ENCODE measurements around the gene NUTF2. TPM values are rescaled to one million over a fixed set of nuclear protein-coding genes. Genes with fewer than 3 reads are reported as not detected.
A peak's percentile ranks its signal among the peaks of the same experiment; 100 is the strongest.

Gene NUTF2
- total RNA-seq, 1 donor from 2014 or later = 184 TPM

DNA sequence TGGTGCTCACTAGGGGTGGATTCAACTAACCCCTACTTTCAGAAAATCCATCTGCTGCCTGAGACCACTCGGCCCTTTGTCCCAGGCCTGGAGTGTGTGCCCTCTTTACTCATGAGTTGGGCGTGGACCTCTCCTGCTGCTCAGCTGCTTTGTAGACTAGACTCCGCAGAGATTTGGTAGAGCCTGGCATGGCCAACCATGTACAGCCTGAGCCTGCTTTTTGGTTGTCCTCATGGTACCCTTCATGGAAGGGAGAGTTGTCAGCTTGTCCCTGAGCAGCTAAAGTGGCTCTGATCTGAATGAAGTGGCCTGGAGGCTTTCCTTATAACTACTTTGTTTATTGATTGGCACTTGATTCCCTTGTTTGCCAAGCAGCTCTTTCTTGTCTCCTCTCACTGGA lies 27.6 kb downstream of the NUTF2 start:
- Mint-ChIP-seq H3K4me1 (peaks cover 27% of the 10 kb centered on the region), H3K27me3 (no peaks in the 10 kb centered on the region), H3K9me3 (no peaks in the 10 kb centered on the region), H3K36me3 (ENCODE audit: low read depth) (peaks cover 56% of the 10 kb centered on the region), H3K4me3 (peak overlapping the region; percentile 86), H3K27ac (peak overlapping the region; percentile 85)
- intact Hi-C loops (cut with micrococcal nuclease) = loop anchor here (5.0 kb wide), 1 partner anchor 63 kb away; the partner anchor contains the start of gene PSMB10
- DNase-seq = no peak

DNA sequence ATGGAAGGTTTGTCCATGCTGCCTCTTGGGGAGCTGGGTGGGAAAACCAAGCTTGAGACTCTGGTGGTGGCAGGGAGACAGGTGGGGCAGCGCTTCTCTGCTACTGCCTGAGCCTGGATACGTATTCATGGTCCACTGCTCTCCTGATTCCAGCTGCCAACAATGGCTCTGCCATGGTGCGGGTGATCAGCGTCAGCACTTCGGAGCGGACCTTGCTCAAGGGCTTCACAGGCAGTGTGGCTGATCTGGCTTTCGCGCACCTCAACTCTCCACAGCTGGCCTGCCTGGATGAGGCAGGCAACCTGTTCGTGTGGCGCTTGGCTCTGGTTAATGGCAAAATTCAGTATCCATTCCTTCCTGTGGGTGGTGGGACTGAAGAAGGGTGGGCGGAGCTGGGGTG lies 30.3 kb downstream of the NUTF2 start:
- H3K36me3 Mint-ChIP-seq (ENCODE audit: low read depth) = peaks cover 57% of the 10 kb centered on the region
- no peak overlapping the region for H3K27ac Mint-ChIP-seq
- intact Hi-C loops (cut with micrococcal nuclease) = no loop called here
- H3K4me3 Mint-ChIP-seq = no peak overlapping the region
- H3K4me1 Mint-ChIP-seq = peaks cover 27% of the 10 kb centered on the region
- DNase-seq = no peak
- no peaks in the 10 kb centered on the region for H3K27me3 Mint-ChIP-seq
- no peaks in the 10 kb centered on the region for H3K9me3 Mint-ChIP-seq

DNA sequence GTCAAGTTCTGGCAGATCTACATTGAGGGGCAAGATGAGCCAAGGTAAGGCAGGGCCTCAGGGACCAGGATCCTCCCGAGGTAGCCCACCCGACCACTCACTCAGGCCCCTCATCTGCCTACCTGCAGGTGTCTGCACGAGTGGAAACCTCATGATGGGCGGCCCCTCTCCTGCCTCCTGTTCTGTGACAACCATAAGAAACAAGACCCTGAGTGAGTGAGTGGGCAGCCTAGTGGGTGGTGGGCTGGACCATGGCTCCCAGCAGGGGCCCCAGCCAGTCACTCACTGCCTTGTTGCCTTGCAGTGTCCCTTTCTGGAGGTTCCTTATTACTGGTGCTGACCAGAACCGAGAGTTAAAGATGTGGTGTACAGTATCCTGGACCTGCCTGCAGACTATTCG lies 31.5 kb downstream of the NUTF2 start:
- intact Hi-C loops (cut with micrococcal nuclease) = no loop called here
- no peak for DNase-seq
- no peak overlapping the region for H3K4me3 Mint-ChIP-seq
- H3K27me3 Mint-ChIP-seq = no peaks in the 10 kb centered on the region
- H3K36me3 Mint-ChIP-seq (ENCODE audit: low read depth) = peaks cover 60% of the 10 kb centered on the region
- peaks cover 20% of the 10 kb centered on the region for H3K4me1 Mint-ChIP-seq
- H3K27ac Mint-ChIP-seq = no peak overlapping the region
- H3K9me3 Mint-ChIP-seq = no peaks in the 10 kb centered on the region

DNA sequence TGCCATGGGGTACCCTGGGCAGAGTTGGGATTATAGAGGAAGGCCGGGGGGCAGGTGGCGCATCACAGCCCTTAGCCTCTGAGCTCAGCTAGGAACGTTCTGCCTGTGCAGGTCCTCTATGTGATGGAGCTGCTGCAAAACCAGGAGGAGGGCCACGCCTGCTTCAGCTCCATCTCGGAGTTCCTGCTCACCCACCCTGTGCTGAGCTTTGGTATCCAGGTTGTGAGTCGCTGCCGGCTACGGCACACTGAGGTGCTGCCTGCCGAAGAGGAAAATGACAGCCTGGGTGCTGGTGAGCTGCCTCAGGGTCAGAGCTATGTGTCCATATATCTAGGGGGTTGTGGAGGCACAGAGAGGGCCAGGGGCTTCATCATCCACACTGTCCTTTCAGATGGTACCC lies 32.1 kb downstream of the NUTF2 start:
- no peak for DNase-seq
- no peak overlapping the region for H3K27ac Mint-ChIP-seq
- intact Hi-C loops (cut with micrococcal nuclease) = no loop called here
- no peaks in the 10 kb centered on the region for H3K9me3 Mint-ChIP-seq
- H3K27me3 Mint-ChIP-seq = no peaks in the 10 kb centered on the region
- H3K4me3 Mint-ChIP-seq = no peak overlapping the region
- peaks cover 19% of the 10 kb centered on the region for H3K4me1 Mint-ChIP-seq
- H3K36me3 Mint-ChIP-seq (ENCODE audit: low read depth) = peaks cover 66% of the 10 kb centered on the region

DNA sequence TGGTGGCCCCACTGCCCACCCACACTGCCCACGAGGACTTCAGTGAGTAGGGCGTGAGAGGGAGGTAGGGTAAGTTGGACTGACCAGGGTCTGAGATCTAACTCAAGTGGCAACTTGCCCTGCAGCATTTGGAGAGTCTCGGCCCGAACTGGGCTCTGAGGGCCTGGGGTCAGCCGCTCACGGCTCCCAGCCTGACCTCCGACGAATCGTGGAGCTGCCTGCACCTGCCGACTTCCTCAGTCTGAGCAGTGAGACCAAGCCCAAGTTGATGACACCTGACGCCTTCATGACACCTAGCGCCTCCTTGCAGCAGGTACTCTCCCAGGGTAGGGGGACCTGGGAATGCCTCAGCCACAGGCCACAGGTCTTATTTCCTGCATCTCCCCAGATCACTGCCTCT lies 32.7 kb downstream of the NUTF2 start:
- Mint-ChIP-seq H3K9me3 (no peaks in the 10 kb centered on the region), H3K36me3 (ENCODE audit: low read depth) (peaks cover 69% of the 10 kb centered on the region)

DNA sequence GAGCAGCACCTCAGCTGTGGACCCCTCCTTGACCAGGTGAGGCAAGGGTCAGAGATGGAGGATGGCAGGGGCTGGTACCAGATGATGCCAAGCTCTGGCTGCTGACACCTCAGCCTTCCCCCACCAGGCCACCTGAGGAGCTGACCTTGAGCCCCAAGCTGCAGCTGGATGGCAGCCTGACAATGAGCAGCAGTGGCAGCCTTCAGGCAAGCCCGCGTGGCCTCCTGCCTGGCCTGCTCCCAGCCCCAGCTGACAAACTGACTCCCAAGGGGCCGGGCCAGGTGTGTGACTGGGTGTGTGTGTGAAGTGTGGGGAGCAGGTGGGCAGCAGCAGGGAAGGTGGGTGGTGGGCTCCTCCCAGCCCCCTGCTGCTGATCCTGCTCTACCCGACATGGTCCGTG lies 33.2 kb downstream of the NUTF2 start:
- Mint-ChIP-seq H3K36me3 (ENCODE audit: low read depth) (peaks cover 70% of the 10 kb centered on the region), H3K27me3 (no peaks in the 10 kb centered on the region), H3K9me3 (no peaks in the 10 kb centered on the region), H3K4me1 (peaks cover 9% of the 10 kb centered on the region), H3K4me3 (no peak overlapping the region), H3K27ac (no peak overlapping the region)
- intact Hi-C loops (cut with micrococcal nuclease) = no loop called here
- DNase-seq = no peak

More for the DNA sequence above, 32.7 kb downstream of the NUTF2 start:
- Mint-ChIP-seq H3K27me3 (no peaks in the 10 kb centered on the region), H3K4me3 (no peak overlapping the region), H3K27ac (no peak overlapping the region), H3K4me1 (peaks cover 13% of the 10 kb centered on the region)
- no peak for DNase-seq
- intact Hi-C loops (cut with micrococcal nuclease) = no loop called here

DNA sequence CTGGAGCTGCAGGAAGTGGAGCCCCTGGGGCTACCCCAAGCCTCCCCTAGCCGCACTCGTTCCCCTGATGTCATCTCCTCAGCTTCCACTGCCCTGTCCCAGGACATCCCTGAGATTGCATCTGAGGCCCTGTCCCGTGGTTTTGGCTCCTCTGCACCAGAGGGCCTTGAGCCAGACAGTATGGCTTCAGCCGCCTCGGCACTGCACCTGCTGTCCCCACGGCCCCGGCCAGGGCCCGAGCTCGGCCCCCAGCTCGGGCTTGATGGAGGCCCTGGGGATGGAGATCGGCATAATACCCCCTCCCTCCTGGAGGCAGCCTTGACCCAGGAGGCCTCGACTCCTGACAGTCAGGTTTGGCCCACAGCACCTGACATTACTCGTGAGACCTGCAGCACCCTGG lies 33.9 kb downstream of the NUTF2 start:
- Mint-ChIP-seq H3K9me3 (no peaks in the 10 kb centered on the region), H3K4me1 (peaks cover 3% of the 10 kb centered on the region), H3K36me3 (ENCODE audit: low read depth) (peaks cover 64% of the 10 kb centered on the region), H3K27ac (no peak overlapping the region), H3K4me3 (no peak overlapping the region), H3K27me3 (no peaks in the 10 kb centered on the region)
- no peak for DNase-seq
- intact Hi-C loops (cut with micrococcal nuclease) = no loop called here

DNA sequence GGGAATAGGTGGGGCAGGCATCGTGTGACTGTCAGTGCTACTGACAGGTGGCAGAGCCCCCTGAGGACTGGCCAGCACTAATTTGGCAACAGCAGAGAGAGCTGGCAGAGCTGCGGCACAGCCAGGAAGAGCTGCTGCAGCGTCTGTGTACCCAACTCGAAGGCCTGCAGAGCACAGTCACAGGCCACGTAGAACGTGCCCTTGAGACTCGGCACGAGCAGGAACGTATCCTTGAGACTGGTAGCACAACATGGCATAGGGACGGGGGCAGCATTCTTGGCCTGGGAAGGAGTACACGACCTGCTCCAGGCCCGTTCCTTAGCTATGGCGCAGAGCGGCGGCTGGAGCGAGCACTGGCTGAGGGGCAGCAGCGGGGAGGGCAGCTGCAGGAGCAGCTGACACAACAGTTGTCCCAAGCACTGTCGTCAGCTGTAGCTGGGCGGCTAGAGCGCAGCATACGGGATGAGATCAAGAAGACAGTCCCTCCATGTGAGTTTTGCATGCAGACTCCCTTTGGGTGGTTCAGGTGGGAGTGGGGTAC lies 35.0 kb downstream of the NUTF2 start:
- Mint-ChIP-seq H3K4me3 (no peak overlapping the region), H3K27ac (no peak overlapping the region), H3K9me3 (no peaks in the 10 kb centered on the region), H3K4me1 (no peaks in the 10 kb centered on the region), H3K27me3 (no peaks in the 10 kb centered on the region), H3K36me3 (ENCODE audit: low read depth) (peaks cover 59% of the 10 kb centered on the region)
- intact Hi-C loops (cut with micrococcal nuclease) = no loop called here
- DNase-seq = no peak

DNA sequence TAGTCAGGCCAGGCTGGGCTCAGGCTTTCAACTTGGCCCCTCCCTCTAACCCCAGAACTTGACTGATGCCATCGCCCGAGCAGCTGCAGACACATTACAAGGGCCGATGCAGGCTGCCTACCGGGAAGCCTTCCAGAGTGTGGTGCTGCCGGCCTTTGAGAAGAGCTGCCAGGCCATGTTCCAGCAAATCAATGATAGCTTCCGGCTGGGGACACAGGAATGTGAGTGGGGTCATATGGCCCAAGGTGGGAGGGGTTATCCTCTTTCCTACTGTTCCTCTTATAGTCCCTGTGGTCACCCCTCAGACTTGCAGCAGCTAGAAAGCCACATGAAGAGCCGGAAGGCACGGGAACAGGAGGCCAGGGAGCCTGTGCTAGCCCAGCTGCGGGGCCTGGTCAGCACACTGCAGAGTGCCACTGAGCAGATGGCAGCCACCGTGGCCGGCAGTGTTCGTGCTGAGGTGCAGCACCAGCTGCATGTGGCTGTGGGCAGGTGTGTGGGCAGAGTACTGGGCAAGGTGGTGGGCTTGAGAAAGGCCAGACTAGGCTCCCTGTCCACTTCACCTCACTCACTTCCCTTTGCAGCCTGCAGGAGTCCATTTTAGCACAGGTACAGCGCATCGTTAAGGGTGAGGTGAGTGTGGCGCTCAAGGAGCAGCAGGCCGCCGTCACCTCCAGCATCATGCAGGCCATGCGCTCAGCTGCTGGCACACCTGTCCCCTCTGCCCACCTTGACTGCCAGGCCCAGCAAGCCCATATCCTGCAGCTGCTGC lies 35.8 kb downstream of the NUTF2 start:
- peaks cover 53% of the 10 kb centered on the region for H3K36me3 Mint-ChIP-seq (ENCODE audit: low read depth)
- H3K27ac Mint-ChIP-seq = no peak overlapping the region
- H3K9me3 Mint-ChIP-seq = no peaks in the 10 kb centered on the region
- H3K4me3 Mint-ChIP-seq = no peak overlapping the region
- intact Hi-C loops (cut with micrococcal nuclease) = loop anchor here (1.0 kb wide), 1 partner anchor 46 kb away; no protein-coding TSS in a partner anchor
- H3K27me3 Mint-ChIP-seq = no peaks in the 10 kb centered on the region
- H3K4me1 Mint-ChIP-seq = no peaks in the 10 kb centered on the region
- DNase-seq = no peak

DNA sequence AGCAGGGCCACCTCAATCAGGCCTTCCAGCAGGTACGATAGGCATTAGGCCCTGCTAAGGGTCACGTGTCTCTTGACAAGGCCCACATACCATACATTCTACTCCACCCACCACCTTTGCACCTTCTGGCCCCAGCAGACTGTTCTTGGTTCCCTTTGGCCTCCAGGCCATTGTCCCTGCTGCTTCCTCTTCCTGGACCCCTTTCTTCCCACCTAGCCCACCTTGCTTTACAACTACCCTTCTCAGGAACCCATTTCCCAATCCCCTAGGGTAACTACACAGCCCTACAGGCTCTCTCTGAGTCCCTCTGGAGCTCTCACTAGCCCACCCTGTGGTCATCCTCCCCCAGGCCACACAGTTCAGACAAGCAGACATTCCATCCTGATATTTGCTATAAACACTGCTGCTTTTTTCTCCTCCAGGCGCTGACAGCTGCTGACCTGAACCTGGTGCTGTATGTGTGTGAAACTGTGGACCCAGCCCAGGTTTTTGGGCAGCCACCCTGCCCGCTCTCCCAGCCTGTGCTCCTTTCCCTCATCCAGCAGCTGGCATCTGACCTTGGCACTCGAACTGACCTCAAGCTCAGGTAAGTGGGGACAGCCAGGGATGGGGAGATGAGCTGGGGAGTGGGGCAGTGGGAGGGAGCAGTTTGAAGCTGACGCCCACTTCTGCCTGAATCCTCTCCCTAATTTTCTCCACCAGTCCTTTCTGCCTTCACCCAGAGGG lies 36.6 kb downstream of the NUTF2 start:
- intact Hi-C loops (cut with micrococcal nuclease) = loop anchor here (1.0 kb wide), 1 partner anchor 45 kb away; no protein-coding TSS in a partner anchor
- Mint-ChIP-seq H3K9me3 (no peaks in the 10 kb centered on the region), H3K36me3 (ENCODE audit: low read depth) (peaks cover 48% of the 10 kb centered on the region), H3K27me3 (no peaks in the 10 kb centered on the region), H3K27ac (peak overlapping the region; percentile 10), H3K4me1 (no peaks in the 10 kb centered on the region), H3K4me3 (no peak overlapping the region)
- no peak for DNase-seq

DNA sequence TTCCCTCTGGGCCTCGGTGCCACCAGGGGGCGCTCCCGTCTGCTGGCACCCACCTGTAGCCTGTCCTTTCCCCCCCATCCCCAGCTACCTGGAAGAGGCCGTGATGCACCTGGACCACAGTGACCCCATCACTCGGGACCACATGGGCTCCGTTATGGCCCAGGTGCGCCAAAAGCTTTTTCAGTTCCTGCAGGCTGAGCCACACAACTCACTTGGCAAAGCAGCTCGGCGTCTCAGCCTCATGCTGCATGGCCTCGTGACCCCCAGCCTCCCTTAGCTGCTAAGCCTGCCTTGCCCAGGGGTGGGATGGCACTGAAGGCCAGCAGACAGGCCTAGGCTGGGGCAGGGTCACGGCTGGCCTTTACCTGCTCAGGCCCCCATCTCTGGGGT lies 37.1 kb downstream of the NUTF2 start:
- Mint-ChIP-seq H3K4me1 (no peaks in the 10 kb centered on the region), H3K27ac (no peak overlapping the region), H3K4me3 (no peak overlapping the region), H3K36me3 (ENCODE audit: low read depth) (peaks cover 43% of the 10 kb centered on the region), H3K27me3 (no peaks in the 10 kb centered on the region), H3K9me3 (no peaks in the 10 kb centered on the region)
- peak; percentile 92 for DNase-seq
- intact Hi-C loops (cut with micrococcal nuclease) = loop anchor here (1.0 kb wide), 1 partner anchor 44 kb away; no protein-coding TSS in a partner anchor

DNA sequence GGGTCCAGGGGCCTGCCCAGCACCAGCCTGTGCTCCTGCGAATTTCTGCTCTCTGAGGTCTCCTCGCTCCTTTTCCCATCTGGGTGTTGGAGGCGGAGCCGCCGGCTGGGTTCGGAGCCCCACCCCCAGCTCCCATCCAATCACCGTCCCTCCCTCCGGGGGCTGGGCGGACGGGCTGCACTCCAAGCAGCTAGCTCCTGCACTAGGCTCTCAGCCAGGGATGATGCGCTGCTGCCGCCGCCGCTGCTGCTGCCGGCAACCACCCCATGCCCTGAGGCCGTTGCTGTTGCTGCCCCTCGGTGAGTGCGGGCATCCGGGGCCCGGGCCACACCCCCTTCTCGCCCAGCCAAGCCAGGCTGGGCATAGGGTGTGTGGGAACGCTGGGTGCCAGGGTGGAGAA lies 38.0 kb downstream of the NUTF2 start, which contains the start of gene NRN1L:
TSS of gene NRN1L (plus strand) at position 202 of the 400 bp plus-strand sequence. CDS start at position 221, 19 bp downstream.
- Mint-ChIP-seq H3K4me3 (no peak within 1 kb of the TSS), H3K27ac (no peak within 1 kb of the TSS), H3K36me3 (ENCODE audit: low read depth) (peaks cover 34% of the 10 kb centered on the region), H3K27me3 (no peaks in the 10 kb centered on the region), H3K9me3 (no peaks in the 10 kb centered on the region), H3K4me1 (no peaks in the 10 kb centered on the region)
- intact Hi-C loops (cut with micrococcal nuclease) = no loop called here
- no peak for DNase-seq

DNA sequence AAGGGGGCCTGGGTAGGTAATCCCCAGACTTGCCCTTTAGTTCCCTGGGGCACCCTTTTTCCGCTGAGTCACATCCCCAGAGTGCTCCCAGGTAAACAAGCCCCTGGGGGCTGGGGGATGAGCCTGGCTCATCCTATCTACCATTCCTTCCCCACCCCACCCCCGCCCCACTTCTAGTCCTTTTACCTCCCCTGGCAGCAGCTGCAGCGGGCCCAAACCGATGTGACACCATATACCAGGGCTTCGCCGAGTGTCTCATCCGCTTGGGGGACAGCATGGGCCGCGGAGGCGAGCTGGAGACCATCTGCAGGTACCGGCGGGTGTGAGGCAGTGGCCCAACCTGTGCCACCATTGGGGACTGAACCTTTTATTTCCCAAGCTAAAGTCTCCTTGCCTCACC lies 38.8 kb downstream of the NUTF2 start:
- peaks cover 29% of the 10 kb centered on the region for H3K36me3 Mint-ChIP-seq (ENCODE audit: low read depth)
- H3K27ac Mint-ChIP-seq = no peak overlapping the region
- H3K27me3 Mint-ChIP-seq = no peaks in the 10 kb centered on the region
- intact Hi-C loops (cut with micrococcal nuclease) = no loop called here
- no peaks in the 10 kb centered on the region for H3K4me1 Mint-ChIP-seq
- no peak for DNase-seq
- no peak overlapping the region for H3K4me3 Mint-ChIP-seq
- H3K9me3 Mint-ChIP-seq = no peaks in the 10 kb centered on the region

DNA sequence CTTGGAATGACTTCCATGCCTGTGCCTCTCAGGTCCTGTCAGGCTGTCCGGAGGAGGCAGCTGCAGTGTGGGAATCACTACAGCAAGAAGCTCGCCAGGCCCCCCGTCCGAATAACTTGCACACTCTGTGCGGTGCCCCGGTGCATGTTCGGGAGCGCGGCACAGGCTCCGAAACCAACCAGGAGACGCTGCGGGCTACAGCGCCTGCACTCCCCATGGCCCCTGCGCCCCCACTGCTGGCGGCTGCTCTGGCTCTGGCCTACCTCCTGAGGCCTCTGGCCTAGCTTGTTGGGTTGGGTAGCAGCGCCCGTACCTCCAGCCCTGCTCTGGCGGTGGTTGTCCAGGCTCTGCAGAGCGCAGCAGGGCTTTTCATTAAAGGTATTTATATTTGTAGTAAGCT lies 39.2 kb downstream of the NUTF2 start:
- DNase-seq = no peak
- H3K36me3 Mint-ChIP-seq (ENCODE audit: low read depth) = peaks cover 29% of the 10 kb centered on the region
- no peaks in the 10 kb centered on the region for H3K9me3 Mint-ChIP-seq
- intact Hi-C loops (cut with micrococcal nuclease) = no loop called here
- no peaks in the 10 kb centered on the region for H3K4me1 Mint-ChIP-seq
- H3K4me3 Mint-ChIP-seq = no peak overlapping the region
- no peak overlapping the region for H3K27ac Mint-ChIP-seq
- no peaks in the 10 kb centered on the region for H3K27me3 Mint-ChIP-seq

Measured in activated CD4-positive, alpha-beta T cell treated with anti-CD3 and anti-CD28 coated beads, Interleukin-2, amount 10 ng/mL, durations not matched to agents 24 days and 14 days (primary cell).